ENCODE measurements around the gene TBC1D2B. TPM values are rescaled to one million over a fixed set of nuclear protein-coding genes. Genes with fewer than 3 reads are reported as not detected.
"Not testable (repeated sequence)": the region's sequence is repeated elsewhere in the genome, so short reads cannot be mapped to it uniquely, and the experiment has no call there.

The TBC1D2B gene
- total RNA-seq, 1 experiment from 2014 or later, result 5.2 TPM

- DNase-seq (ENCODE audit: low read depth), result no peak
- in situ Hi-C loops (cut with HindIII; ENCODE audit: low pct_unique_long_range_greater_than_20kb, low sequenced_read_pairs), result no loop called here
These were observed 102.0 kb downstream of the TBC1D2B start for GRCh38 chr15:77975332-77976094.

DNA sequence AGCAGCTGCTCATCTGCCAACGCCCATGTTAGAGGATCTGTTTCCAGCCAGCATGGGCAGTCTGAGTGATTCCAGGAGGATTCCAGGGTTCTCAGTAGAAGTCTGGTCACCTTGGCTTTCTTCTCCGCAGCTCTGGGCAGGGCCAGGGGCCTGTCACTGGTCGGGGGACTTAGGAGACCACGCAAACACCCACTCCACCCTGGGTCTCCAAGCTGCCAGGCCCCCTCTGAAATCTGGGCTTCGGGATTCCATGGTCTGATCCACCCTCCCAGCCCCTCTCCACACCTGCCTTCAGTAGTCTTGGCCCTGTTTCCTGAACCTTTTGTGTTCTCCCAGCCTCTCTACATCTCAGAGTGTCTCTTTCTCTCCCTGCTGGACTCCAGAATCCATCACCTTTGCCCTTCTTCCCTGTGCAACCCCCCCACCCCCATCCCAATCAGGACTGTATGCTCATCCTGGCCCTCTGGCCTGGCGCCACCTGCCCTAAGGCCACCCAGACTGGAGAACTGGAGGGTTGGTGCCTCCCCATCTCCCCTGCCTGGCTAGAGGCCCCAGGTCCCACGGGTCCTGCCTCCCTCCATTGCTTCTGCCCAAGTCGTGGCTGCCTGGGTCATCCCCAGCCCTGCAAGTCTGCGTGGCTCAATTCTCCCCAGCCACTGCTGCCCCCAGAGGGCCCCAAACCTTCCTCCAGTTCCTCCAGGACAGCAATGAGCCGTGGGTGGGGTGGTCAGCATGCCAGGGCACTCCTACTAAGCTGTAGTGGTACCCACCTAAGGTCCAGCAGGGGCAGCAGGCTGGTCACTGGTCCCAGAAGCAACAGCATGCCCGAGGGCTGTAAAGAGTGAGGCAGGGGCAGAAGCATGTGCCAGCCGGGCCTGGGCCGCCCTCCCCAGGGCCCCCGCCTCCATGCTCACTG, 102.8 kb downstream of the TBC1D2B start:
- in situ Hi-C loops (cut with HindIII; ENCODE audit: low pct_unique_long_range_greater_than_20kb, low sequenced_read_pairs), result no loop called here

DNA sequence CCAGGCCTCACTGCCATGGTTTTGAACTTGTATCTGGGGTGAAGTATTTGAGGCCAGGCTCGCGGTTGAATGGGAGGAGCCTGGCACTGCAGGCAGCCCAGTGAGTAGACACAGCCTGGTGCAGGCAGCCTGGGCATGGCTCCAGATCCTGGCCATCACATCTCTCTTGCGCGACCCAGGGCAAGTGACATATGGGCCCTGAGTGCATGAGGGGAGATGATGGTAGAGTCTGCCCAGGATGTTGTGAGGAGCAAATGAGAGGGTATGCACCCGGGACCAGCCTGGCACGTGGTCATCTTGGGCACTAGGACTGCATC, 103.5 kb downstream of the TBC1D2B start:
- in situ Hi-C loops (cut with HindIII; ENCODE audit: low pct_unique_long_range_greater_than_20kb, low sequenced_read_pairs), result no loop called here
- no peak for DNase-seq (ENCODE audit: low read depth)

More for the DNA sequence above, 102.8 kb downstream of the TBC1D2B start:
- no peak for DNase-seq (ENCODE audit: low read depth)

GRCh38 chr15:77973273-77974097, 104.0 kb downstream of the TBC1D2B start:
- DNase-seq (ENCODE audit: low read depth); in situ Hi-C loops (cut with HindIII; ENCODE audit: low pct_unique_long_range_greater_than_20kb, low sequenced_read_pairs): not testable (repeated sequence)

GRCh38 chr15:77972706-77973105, 104.8 kb downstream of the TBC1D2B start:
- DNase-seq (ENCODE audit: low read depth); in situ Hi-C loops (cut with HindIII; ENCODE audit: low pct_unique_long_range_greater_than_20kb, low sequenced_read_pairs): not testable (repeated sequence)

DNA sequence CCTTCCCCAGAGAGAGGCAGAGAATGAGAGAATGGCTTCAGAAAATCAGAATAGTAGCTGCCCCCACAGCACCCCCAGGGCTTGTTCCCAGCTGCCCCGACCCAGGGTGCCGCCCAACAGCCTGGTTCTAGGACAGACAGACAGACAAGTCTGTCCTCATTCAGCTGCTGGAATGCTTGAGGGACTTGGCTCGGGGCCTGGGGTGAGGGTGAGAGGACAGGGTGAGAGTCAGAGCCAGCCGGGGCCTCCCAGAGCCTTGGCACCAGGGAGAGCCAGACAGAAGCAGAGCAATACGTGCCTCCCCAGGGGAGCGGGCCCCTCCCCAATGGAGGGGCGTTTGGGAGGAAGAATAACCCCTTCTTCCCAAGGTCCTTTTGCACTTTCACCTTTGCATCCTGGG, 105.6 kb downstream of the TBC1D2B start:
- DNase-seq (ENCODE audit: low read depth); in situ Hi-C loops (cut with HindIII; ENCODE audit: low pct_unique_long_range_greater_than_20kb, low sequenced_read_pairs): not testable (repeated sequence)

DNA sequence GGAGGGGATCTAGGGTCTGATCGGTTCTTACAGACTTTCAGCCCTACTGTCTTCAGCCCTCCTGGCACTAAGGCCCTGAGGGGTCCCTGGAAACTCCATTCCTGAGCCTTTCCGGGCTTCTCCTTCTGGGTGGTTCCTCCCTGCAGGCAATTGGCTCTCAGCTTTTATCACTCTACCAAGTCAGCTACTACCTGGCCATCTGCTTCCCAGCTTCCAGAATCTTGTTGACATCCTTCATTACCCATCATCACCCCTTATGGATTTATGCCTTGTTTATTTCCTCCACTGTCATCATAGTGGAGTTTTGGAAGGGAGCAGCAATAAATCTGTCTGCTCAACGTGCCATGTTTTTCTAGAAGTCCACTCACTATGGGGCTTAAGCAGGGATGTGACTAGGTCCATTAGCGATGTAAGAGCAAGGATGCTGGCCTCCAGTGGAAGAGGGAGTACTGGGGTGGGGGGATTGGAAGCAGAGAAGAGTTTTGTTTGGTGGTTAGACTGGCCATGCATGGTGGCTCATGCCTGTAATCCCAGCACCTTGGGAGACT, 106.6 kb downstream of the TBC1D2B start:
- in situ Hi-C loops (cut with HindIII; ENCODE audit: low pct_unique_long_range_greater_than_20kb, low sequenced_read_pairs); DNase-seq (ENCODE audit: low read depth): not testable (repeated sequence)

DNA sequence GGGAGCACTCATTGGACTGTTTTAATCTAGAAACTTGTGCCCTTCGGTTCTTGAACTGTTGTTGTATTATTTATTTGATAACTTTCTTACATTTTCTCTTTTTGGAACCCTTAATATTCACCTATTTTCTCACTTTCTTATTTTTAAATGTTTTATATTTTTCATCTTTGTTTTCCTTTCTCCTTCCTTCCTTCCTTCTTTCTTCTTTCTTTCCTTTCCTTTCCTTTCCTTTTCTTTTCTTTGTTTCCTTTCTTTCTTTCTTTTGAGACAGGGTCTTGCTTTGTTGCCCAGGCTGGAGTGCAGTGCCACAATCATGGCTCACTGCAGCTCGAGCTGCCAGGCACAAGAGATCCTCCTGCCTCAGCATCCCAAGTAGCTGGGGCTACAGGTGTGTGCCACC, 108.5 kb downstream of the TBC1D2B start:
- in situ Hi-C loops (cut with HindIII; ENCODE audit: low pct_unique_long_range_greater_than_20kb, low sequenced_read_pairs), result no loop called here
- no peak for DNase-seq (ENCODE audit: low read depth)

DNA sequence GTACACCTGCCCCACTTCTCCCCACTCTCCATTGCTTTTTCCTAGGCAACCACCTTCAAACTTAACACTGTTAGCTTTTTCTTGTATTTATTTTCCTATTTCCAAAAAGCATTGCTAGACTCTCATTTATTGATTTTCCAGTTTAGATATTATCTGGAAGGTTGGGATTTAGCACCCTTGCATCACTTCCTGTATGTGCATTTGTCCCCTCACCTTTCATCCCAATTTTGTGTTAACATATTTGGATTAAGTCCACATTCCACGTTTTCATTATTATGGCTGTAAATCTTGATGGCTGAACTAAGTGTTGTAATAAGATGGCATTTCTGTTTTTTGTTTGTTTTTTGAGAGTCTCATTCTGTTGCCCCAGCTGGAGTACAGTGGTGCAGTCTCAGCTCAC, 109.7 kb downstream of the TBC1D2B start:
- in situ Hi-C loops (cut with HindIII; ENCODE audit: low pct_unique_long_range_greater_than_20kb, low sequenced_read_pairs), result no loop called here
- DNase-seq (ENCODE audit: low read depth), result no peak

GRCh38 chr15:77967235-77967615, 110.3 kb downstream of the TBC1D2B start:
- DNase-seq (ENCODE audit: low read depth); in situ Hi-C loops (cut with HindIII; ENCODE audit: low pct_unique_long_range_greater_than_20kb, low sequenced_read_pairs): not testable (repeated sequence)

DNA sequence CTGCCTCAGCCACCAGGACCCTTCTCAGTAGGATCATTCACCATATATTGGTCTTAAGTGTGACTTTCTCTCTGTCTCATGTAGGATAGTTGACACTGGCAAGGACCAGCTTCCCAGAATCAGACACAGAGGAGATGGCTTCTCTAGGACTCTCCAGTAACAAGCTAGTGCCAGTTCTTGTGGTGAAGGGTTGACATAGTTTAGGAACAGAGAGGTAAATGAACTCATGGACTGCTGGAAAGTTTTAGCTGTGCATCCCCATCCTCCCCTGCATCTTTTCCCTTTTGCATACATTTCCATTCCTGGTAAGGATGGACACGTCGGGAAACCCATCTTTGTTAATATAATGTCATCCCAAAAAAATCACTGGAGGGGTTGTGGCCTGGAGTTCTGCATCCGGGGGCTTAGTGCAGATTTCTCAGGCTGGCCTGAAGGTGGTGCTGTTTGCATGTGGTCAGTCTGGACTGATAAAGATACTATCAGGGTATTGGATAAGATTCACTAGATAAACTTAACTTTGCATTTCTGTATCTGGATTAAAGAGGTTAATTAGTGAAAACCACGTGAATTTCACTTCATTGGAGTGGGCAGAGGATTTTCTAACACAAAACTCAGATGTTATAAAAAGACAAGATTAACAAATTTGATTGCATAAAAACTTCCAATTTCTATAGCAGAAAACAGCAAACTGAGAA, 110.8 kb downstream of the TBC1D2B start:
- DNase-seq (ENCODE audit: low read depth), result no peak
- in situ Hi-C loops (cut with HindIII; ENCODE audit: low pct_unique_long_range_greater_than_20kb, low sequenced_read_pairs), result no loop called here

DNA sequence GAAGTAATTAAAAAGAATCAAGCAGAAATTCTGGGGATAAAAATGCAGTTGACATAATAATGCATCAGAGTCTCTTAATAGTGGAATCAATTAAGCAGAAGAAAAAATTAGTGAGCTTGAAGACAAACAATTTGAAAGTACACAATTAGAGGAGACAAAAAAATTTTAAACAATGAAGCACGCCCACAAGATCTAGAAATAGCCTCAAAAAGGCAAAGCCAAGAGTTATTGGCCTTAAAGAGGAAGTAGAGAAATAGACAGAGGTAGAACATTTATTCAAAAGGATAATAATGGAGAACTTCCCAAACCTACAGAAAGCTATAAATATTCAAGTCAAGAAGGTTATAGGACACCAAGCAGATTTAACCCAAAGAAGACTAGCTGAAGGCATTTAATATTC, 113.3 kb downstream of the TBC1D2B start:
- no peak for DNase-seq (ENCODE audit: low read depth)
- in situ Hi-C loops (cut with HindIII; ENCODE audit: low pct_unique_long_range_greater_than_20kb, low sequenced_read_pairs), result no loop called here

DNA sequence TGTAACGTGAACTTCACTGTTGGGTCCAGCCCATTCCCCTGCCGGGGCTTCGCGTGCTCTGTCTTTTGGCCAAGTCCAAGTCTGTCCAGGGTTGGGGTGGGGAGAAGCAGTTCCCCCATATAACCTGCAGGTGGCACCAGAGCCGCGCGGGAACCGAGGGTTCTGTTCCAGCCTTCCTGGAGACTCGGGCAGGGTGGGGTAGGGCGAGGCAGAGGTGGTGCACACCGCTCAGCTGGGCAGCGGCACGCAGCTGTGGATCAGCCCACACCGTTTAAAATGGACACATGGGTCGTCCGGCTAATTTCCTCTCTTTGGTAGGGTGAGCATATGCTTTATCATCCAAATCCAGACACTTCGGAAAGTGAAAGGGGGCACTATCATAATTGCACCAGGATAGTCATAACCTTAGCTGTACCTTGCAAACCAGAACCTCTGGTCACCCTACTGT, 118.1 kb downstream of the TBC1D2B start:
- DNase-seq (ENCODE audit: low read depth), result peak; percentile 59
- in situ Hi-C loops (cut with HindIII; ENCODE audit: low pct_unique_long_range_greater_than_20kb, low sequenced_read_pairs), result no loop called here

DNA sequence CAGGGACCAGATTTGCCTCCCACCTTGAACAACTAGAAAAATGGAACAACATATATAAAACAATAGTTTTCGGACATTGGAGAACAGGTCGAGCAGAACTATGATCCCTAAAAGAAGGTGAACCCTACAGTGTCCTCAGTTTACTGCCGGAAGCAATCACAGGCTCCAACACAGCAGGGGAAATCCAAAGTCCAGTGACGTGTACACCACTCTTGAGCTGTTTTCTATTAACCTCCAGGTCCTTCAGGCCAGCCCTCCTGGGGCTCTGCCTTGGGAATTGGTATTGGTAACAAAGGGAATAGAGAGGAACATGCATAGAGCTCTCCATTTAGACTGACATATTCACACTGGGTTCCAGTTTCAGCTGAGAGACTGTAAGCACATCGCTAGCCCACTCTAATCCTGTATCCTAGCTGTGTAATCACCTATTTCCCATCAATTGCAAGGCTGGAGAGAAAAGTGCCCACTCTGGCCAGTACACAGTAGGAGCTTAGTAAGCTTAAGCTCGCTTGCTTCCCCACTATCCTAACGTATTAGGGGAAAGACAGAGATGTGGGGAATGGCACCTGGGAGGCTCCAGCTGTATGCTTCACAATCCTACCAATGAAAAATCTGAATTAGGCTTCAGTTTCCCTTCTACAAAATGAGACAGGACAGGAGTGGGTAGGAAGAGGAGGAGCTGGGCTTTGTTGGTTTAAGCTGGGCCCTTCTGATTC, 118.6 kb downstream of the TBC1D2B start:
- in situ Hi-C loops (cut with HindIII; ENCODE audit: low pct_unique_long_range_greater_than_20kb, low sequenced_read_pairs); DNase-seq (ENCODE audit: low read depth): not testable (repeated sequence)

DNA sequence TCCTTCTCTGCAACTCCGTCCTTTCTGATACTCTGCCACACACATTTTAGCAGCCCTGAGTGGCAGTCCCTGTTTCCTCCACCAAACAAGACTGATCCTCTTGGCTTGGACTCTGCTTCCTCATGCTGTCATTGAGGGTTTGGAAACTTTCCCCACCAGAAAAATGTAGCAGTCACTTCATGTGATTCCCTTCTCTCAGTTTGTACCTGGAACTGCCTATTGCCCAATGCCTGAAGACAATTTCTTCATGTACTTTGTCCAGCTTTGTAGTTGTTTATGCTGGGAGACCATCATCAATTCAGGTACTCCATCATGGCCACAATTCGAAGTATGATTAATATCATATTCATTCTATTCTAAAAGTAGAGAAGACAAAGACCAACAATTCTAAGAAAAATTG, 119.5 kb downstream of the TBC1D2B start:
- in situ Hi-C loops (cut with HindIII; ENCODE audit: low pct_unique_long_range_greater_than_20kb, low sequenced_read_pairs); DNase-seq (ENCODE audit: low read depth): not testable (repeated sequence)

GRCh38 chr15:77953926-77954325, 123.6 kb downstream of the TBC1D2B start:
- peak; percentile 42 for DNase-seq (ENCODE audit: low read depth)
- in situ Hi-C loops (cut with HindIII; ENCODE audit: low pct_unique_long_range_greater_than_20kb, low sequenced_read_pairs), result not testable (repeated sequence)

- not testable (repeated sequence) for DNase-seq (ENCODE audit: low read depth)
These were observed 124.5 kb downstream of the TBC1D2B start for GRCh38 chr15:77952928-77953446.

More at GRCh38 chr15:77952928-77953446, 124.5 kb downstream of the TBC1D2B start:
- in situ Hi-C loops (cut with HindIII; ENCODE audit: low pct_unique_long_range_greater_than_20kb, low sequenced_read_pairs), result not testable (repeated sequence)

Measured in Caki2 (cell line).